Panc1 (cell line): ENCODE measurements around the gene MUS81. TPM values are rescaled to one million over a fixed set of nuclear protein-coding genes. Genes with fewer than 3 reads are reported as not detected.

Source experiments
- ATAC-seq: fragments of 200-7000 bp; cut with Tn5 transposase; 2 replicates; pipeline ENCODE4 v1.9.1; 2020; ENCODE audit warnings: mild to moderate bottlenecking, moderate library complexity
- BruUV-seq: library from RNA; stranded (reverse); fragments of 400-500 nt; replicated peaks from 2 replicates; lab custom pipeline; 2021; lab: Mats Ljungman, UMichigan
- CTCF ChIA-PET: fragments of 300-600 bp; sonication (Branson Sonifier 250); formaldehyde crosslinking; loops from one replicate; lab custom pipeline; 2022; ENCODE audit warnings: antibody characterized with exemption; lab: Charles Lee
- POLR2A ChIA-PET: fragments of 300-600 bp; sonication (Branson Sonifier 250); formaldehyde crosslinking; loops from one replicate; lab custom pipeline; 2022; ENCODE audit warnings: antibody characterized with exemption; lab: Charles Lee
- DNase-seq: peaks from one replicate; pipeline ENCODE4 v3.0.0-alpha.2; 2010; ENCODE audit warnings: low read depth, low spot score
- H3K27ac ChIP-seq: 2 replicates; pipeline ENCODE4 v1.5.1; 2011; ENCODE audit warnings: mild to moderate bottlenecking, low read length, inconsistent platforms
- H3K27me3 ChIP-seq: fragments of 200-500 bp; sonication (Bioruptor generic); 2 replicates; pipeline ENCODE4 v1.6.0; 2014; ENCODE audit warnings: low read length, inconsistent platforms; ENCODE audit not compliant: control insufficient read depth, insufficient read depth
- H3K36me3 ChIP-seq: fragments of 200-500 bp; sonication (Bioruptor generic); 2 replicates; pipeline ENCODE4 v1.5.1; 2014; ENCODE audit warnings: inconsistent platforms, mild to moderate bottlenecking, low read length, moderate library complexity; ENCODE audit not compliant: control insufficient read depth, insufficient read depth
- H3K4me1 ChIP-seq: 2 replicates; pipeline ENCODE4 v1.5.1; 2011; ENCODE audit warnings: inconsistent platforms, mild to moderate bottlenecking, low read length, moderate library complexity; ENCODE audit not compliant: control insufficient read depth, insufficient read depth
- H3K4me3 ChIP-seq, 2 experiments: 2 replicates each; pipeline ENCODE4 v1.5.1; 2011 to 2012; ENCODE audit warnings: low read depth in 2 of 2, low read length in 2 of 2, mild to moderate bottlenecking in 2 of 2, inconsistent platforms in 1 of 2, moderate library complexity in 1 of 2
- H3K9me3 ChIP-seq: fragments of 200-500 bp; sonication (Bioruptor generic); 2 replicates; pipeline ENCODE4 v1.5.1; 2014; ENCODE audit warnings: low read depth, mild to moderate bottlenecking, inconsistent platforms, low read length, moderate library complexity; ENCODE audit not compliant: control insufficient read depth, insufficient read depth
- POLR2AphosphoS5 ChIP-seq: IDR thresholded peaks from 2 replicates; pipeline ENCODE4 v1.6.1; 2012; ENCODE audit warnings: mild to moderate bottlenecking, low read depth, low read length, moderate library complexity
- SIN3A ChIP-seq: IDR thresholded peaks from 2 replicates; pipeline ENCODE4 v1.6.1; 2012; ENCODE audit warnings: low read depth, mild to moderate bottlenecking, low read length, moderate library complexity, borderline replicate concordance; ENCODE audit not compliant: insufficient read depth
- TCF7L2 ChIP-seq: IDR thresholded peaks from 2 replicates; pipeline ENCODE4 v1.6.1; 2011; ENCODE audit warnings: mild to moderate bottlenecking, low read depth, low read length, inconsistent platforms
- in situ Hi-C: cut with HindIII; loops from 2 replicates; pipeline ENCODE4 v1.10.0; 2016; ENCODE audit warnings: low sequenced_read_pairs, low pct_unique_long_range_greater_than_20kb
- intact Hi-C: fragments of 100-400 bp; cut with micrococcal nuclease; formaldehyde crosslinking; loops from one replicate; pipeline ENCODE4 v1.10.0; 2022; ENCODE audit not compliant: unreplicated experiment
- total RNA-seq: library from RNA; stranded (reverse); gene quantifications from one replicate; pipeline ENCODE4 v1.2.1, GENCODE V29; 2021; ENCODE audit not compliant: unreplicated experiment
- TF ChIP-seq, protein P1 (sequence below), 2 experiments: IDR thresholded peaks; 2 replicates each; pipeline ENCODE4 v1.6.1; 2011 to 2012; ENCODE audit warnings: low read depth in 2 of 2, control low read depth in 1 of 2, low read length in 1 of 2, mild to moderate bottlenecking in 1 of 2, moderate library complexity in 1 of 2; ENCODE audit not compliant: insufficient read depth in 1 of 2
- TF ChIP-seq, protein P2 (sequence below): fragments of 450-650 bp; IDR thresholded peaks from 2 replicates; pipeline ENCODE4 v1.5.1; 2017; ENCODE audit warnings: mild to moderate bottlenecking

Gene MUS81
- total RNA-seq, 1 experiment from 2014 or later, result 140 TPM

DNA sequence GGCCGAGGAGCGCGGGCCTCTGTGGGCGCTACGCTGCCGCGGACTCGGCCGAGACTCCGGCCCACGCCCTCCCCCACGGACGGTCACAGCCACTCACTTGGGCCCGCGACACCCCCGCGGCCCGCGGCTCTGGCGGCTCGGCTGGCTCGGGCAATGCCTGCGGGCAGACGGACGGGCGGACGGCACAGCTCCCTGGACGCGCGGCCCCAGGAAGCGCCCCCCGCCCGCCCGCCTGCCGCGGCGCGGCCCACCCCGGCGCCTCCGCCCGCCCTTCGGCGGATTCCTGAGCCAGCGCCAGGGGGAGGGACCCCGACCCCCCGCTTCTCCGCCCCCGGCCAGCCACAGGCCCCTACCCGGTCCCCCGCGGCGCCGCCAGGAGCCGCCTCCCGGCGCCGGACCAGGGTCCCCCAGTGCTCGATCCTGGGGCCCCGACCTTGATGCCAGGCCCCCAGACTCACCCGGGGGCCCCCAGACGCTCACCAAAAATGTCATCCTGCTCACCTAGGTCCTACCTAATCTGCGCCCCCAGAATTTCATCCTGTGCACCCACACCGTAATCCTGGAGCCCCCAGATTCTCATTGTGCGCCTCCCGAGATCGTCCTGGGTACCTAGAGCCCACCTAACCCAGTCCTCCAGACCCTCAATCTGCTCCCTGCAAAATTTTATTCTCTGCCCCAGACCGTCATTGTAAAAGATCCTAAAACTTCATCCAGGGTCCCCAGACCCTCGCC lies 12.5 kb downstream of the MUS81 start, which contains the start of gene EFEMP2:
EFEMP2 (minus strand) TSS at position 215 of the 732 bp plus-strand sequence. CDS start 446 bp downstream, outside the sequence.
- CTCF ChIA-PET, result interaction anchor here (0.7 to 1.6 kb wide), 2 partner anchors 12 to 185 kb away, joined by 5 to 6 read pairs; no protein-coding TSS in a partner anchor
- Histone ChIP-seq H3K27me3 (no peaks in the 10 kb centered on the region), H3K4me3 (peak within 1 kb of the TSS; percentile 57 to 73), H3K4me1 (peaks cover 12% of the 10 kb centered on the region), H3K27ac (peak within 1 kb of the TSS; percentile 86), H3K36me3 (no peaks in the 10 kb centered on the region), H3K9me3 (no peaks in the 10 kb centered on the region)
- intact Hi-C loops (no loop called here), in situ Hi-C loops (no loop called here)
- POLR2A ChIA-PET, result interaction anchor here (0.5 kb wide), 1 partner anchor 1561 kb away, joined by 11 read pairs; no protein-coding TSS in a partner anchor
- BruUV-seq, result TSS peak; percentile 97
- no peak; the same call in 1 of the 2 replicates for TF ChIP-seq POLR2AphosphoS5
- TF ChIP-seq, protein P1, sequence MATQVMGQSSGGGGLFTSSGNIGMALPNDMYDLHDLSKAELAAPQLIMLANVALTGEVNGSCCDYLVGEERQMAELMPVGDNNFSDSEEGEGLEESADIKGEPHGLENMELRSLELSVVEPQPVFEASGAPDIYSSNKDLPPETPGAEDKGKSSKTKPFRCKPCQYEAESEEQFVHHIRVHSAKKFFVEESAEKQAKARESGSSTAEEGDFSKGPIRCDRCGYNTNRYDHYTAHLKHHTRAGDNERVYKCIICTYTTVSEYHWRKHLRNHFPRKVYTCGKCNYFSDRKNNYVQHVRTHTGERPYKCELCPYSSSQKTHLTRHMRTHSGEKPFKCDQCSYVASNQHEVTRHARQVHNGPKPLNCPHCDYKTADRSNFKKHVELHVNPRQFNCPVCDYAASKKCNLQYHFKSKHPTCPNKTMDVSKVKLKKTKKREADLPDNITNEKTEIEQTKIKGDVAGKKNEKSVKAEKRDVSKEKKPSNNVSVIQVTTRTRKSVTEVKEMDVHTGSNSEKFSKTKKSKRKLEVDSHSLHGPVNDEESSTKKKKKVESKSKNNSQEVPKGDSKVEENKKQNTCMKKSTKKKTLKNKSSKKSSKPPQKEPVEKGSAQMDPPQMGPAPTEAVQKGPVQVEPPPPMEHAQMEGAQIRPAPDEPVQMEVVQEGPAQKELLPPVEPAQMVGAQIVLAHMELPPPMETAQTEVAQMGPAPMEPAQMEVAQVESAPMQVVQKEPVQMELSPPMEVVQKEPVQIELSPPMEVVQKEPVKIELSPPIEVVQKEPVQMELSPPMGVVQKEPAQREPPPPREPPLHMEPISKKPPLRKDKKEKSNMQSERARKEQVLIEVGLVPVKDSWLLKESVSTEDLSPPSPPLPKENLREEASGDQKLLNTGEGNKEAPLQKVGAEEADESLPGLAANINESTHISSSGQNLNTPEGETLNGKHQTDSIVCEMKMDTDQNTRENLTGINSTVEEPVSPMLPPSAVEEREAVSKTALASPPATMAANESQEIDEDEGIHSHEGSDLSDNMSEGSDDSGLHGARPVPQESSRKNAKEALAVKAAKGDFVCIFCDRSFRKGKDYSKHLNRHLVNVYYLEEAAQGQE (IDR thresholded peaks at IDR 0.05; ENCODE audit: insufficient read depth in 1 of 2, low read depth in 2 of 2, low read length in 1 of 2), result no peak
- TF ChIP-seq TCF7L2, result no peak
- TF ChIP-seq SIN3A, result 0 out of 2 replicates have a peak, but pooled peaks have one; percentile 31
- TF ChIP-seq, protein P2, sequence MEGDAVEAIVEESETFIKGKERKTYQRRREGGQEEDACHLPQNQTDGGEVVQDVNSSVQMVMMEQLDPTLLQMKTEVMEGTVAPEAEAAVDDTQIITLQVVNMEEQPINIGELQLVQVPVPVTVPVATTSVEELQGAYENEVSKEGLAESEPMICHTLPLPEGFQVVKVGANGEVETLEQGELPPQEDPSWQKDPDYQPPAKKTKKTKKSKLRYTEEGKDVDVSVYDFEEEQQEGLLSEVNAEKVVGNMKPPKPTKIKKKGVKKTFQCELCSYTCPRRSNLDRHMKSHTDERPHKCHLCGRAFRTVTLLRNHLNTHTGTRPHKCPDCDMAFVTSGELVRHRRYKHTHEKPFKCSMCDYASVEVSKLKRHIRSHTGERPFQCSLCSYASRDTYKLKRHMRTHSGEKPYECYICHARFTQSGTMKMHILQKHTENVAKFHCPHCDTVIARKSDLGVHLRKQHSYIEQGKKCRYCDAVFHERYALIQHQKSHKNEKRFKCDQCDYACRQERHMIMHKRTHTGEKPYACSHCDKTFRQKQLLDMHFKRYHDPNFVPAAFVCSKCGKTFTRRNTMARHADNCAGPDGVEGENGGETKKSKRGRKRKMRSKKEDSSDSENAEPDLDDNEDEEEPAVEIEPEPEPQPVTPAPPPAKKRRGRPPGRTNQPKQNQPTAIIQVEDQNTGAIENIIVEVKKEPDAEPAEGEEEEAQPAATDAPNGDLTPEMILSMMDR, result no peak
- DNase-seq (no peak), ATAC-seq (peak; percentile 6)

DNA sequence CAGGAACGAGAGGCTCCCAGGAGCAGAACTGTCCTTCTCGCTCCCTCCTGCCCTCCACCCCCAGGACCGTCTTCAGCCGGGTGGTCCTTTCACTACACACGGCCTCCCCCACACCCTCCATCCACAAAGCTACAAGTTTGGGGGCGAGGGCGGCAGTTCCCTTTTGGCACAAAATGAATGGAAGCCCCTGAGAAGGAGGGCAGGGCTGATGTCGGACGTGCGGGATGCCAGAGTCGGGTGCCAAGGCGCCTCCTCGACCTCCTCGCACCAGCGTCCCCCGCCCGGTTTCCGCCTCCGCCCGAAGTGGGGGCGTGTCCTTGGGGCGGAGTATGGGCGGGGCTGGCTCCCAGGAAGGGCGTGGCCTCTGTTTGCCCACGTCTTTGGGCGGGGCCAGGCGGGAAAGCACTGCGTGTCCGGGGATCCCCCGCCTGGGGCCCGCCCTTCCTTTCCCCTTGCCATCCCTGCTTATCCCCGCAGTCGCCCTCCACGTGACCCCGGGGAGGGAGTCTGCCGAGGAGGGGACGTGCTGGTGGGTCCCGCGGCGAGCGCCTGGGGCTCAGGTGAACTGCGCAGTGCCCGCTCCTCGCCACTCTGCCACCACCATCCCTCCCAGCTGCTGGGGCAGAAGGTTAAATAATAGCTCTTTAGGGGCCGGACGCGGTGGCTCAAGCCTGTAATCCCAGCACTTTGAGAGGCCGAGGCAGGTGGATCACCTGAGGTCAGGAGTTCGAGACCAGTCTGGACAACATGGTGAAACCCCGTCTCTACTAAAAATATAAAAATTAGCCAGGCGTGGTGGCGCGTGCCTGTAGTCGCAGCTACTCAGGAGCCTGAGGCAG lies 13.3 kb downstream of the MUS81 start:
- Histone ChIP-seq H3K4me3 (peak overlapping the region; percentile 57 to 73), H3K36me3 (no peaks in the 10 kb centered on the region), H3K9me3 (no peaks in the 10 kb centered on the region), H3K4me1 (peaks cover 12% of the 10 kb centered on the region), H3K27ac (peak overlapping the region; percentile 86), H3K27me3 (no peaks in the 10 kb centered on the region)
- ATAC-seq (peak; percentile 83), DNase-seq (no peak)
- peak; percentile 61; the same call in 1 of the 2 replicates for TF ChIP-seq POLR2AphosphoS5
- TF ChIP-seq, protein P1 (IDR thresholded peaks at IDR 0.05; ENCODE audit: insufficient read depth in 1 of 2, low read depth in 2 of 2, low read length in 1 of 2), result no peak
- POLR2A ChIA-PET, result interaction anchor here (0.5 to 1.0 kb wide), 3 partner anchors 14 to 211 kb away, joined by 3 to 10 read pairs (median 3); partner anchors contain the start of gene RELA
- no TSS peak for BruUV-seq
- CTCF ChIA-PET, result interaction anchor here (0.7 to 1.2 kb wide), 3 partner anchors 11 to 86 kb away, joined by 5 to 24 read pairs (median 6); partner anchors contain the start of gene FIBP
- in situ Hi-C loops, result no loop called here
- intact Hi-C loops, result no loop called here
